DMS53 treated with DMSO at 0.1 percent for 48 hours (cell line): ENCODE results near the gene PCED1B.
"Not testable (repeated sequence)": the region's sequence is repeated elsewhere in the genome, so short reads cannot be mapped to it uniquely, and the experiment has no call there.

Source experiments
- DNase-seq: peaks from one replicate; lab custom pipeline; 2025; ENCODE audit not compliant: unreplicated experiment; lab: John Stamatoyannopoulos, UW

PCED1B gene

DNA sequence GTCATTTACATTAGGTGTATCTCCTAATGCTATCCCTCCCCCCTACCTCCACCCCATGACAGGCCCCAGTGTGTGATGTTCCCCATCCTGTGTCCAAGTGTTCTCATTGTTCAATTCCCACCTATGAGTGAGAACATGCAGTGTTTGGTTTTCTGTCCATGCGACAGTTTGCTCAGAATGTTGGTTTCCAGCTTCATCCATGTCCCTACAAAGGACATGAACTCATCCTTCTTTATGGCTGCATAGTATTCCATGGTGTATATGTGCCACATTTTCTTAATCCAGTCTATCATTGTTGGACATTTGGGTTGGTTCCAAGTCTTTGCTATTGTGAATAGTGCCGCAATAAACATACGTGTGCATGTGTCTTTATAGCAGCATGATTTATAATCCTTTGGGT, 37.9 kb downstream of the PCED1B start:
- DNase-seq: not testable (repeated sequence)

- DNase-seq: no peak
Observed at GRCh38 chr12:47120736-47121135, 41.3 kb downstream of the PCED1B start.

GRCh38 chr12:47121146-47121545, 41.7 kb downstream of the PCED1B start:
- DNase-seq: peak; percentile 44

DNA sequence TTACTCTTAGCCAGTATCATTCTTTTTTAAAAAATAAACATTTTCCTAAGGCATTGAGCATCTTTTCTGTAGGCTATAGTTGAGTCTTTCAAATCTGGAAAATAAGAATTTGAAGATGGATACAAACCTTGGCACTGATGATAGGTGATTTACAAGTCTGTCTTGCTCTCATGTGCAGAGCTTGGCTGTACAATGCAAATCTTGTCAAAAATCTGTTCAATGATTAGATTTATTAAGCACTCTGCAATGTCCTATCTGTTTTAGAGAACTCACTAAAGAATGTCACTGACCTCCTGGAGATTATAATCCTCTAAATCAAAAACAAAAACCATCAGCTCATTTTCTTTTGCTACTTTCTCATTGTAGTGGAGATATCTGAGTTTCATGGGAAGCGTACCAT, 43.2 kb downstream of the PCED1B start:
- DNase-seq: no peak

DNA sequence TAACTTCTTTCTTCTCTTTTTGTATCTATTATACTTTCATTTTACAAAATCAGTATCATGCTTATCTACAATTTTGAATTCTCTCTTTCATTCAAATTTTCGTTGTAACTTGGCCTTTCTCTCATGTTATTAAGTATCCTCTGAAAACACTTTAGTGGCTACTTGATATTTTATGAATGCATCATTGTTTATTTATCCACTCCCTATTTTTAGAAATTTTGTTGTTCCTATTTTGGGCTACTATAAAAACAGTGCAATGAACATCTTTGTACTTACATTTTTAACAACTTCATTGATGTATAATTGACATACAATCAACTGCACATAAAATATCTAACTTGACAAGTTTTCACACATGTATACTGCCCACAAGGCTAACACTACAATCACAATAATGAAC, 44.3 kb downstream of the PCED1B start:
- no peak for DNase-seq

GRCh38 chr12:47124451-47124850, 45.0 kb downstream of the PCED1B start:
- no peak for DNase-seq

DNA sequence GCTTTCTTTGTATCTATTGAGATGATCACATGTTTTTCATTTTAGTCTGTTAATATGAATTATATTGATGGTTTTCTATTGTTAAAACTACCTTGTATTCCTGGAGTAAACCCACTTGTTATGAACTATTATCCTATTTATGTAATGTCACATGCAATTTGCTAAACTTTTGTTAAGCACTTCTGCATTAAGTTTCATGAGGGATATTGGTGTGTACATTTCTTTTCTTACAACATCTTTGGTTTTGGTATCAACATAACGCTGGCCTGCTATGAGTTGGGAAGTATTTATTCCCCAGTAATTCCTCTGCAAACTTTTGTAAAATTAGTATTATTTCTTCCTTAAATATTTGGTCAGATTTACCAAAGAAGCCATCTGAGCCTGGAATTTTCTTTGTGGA, 46.8 kb downstream of the PCED1B start:
- DNase-seq: no peak

- DNase-seq: no peak
Observed at GRCh38 chr12:47131011-47131410, 51.6 kb downstream of the PCED1B start.

- DNase-seq: no peak
Observed at GRCh38 chr12:47134005-47134404, 54.6 kb downstream of the PCED1B start.

DNA sequence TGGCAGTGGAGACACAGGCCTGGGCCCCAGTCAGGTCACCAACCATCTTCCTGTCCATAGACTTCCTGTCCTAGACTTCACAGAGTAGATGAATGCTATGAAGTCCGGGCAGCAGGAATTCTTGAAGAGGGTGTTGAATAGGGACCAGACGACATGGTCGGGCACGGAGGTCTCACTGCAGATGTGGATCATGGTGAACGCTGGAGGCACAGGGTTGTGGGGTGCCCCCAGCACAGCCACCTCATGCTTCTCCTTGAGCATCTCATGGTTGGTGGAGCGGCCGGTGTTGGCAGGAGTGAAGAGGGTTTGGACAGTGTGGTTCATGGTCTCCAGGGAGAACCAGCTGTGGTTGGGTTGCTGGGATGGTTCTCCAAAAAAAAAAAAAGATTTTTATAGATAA, 56.2 kb downstream of the PCED1B start:
- DNase-seq: no peak

GRCh38 chr12:47139000-47139681, 59.7 kb downstream of the PCED1B start:
- DNase-seq: no peak

DNA sequence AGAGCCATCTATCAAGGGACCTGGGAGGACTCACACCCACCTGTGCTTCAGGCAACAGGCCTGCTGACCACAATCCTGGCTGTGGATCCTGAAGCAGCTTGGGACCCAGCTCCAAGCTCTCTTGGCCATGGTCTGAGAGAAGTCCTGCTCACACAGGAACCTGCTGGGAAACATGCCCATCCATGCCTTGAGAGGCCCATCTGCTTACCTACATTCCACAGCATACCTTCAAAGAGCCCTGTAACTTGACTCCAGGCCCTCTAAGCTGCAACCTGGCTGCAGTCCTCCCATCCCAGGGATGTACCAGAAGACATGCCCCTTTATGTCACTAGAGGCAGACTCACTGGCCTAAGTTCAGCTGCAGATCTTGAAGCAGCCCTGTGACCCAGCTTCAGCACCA, 62.0 kb downstream of the PCED1B start:
- DNase-seq: peak; percentile 25

DNA sequence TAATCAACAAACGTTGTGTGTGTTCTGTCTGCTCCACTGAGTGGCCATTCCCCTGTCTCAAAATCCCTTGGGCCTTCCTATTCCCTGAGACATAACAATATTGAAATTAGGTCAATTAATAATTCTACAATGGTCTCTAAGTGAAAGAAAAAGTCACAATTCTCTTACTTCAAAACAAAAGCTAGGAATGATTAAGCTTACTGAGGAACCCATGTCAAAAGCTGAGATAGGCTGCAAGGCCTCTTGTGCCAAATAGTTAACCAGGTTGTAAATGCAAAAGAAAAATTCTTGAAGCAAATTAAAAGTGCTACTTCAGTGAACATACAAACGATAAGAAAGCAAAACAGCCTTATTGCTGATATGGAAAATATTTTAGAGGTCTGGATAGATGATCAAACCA, 65.3 kb downstream of the PCED1B start:
- no peak for DNase-seq

DNA sequence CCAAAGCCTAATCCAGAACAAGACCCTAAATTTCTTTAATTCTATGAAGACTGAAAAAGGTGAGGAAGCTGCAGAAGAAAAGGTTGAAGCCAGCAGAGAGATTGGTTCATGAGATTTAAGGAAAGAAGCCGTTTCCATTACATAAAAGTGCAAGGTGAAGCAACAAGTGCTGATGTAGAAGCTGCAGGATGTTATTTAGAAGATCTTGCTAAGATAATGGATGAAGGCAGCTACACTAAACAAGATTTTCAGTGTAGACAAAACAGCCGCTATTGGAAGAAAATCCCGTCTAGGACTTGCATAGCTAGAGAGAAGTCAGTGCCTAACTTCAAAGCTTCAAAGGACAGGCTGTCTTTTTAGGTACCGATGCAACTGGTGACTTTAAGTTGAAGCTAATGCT, 65.8 kb downstream of the PCED1B start:
- DNase-seq: no peak

DNA sequence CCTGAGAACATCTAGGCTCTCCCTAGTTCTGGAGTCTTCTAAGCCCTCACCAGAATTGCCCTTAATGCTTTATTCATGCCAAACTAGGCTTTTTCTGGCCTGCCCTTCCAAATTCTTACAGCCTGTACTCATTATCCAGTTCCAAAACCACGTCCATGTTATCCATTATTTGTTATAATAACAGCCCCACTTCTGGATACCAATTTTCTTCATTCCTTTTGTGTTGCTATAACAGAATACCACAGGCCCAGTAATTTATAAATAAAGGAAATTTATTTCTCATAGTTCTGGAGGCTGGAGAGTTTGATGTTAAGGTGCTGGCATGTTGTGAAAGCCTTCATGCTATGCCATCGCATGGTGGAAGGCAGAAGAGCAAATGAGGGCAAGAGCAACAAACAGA, 68.3 kb downstream of the PCED1B start:
- no peak for DNase-seq

- no peak for DNase-seq
Observed at GRCh38 chr12:47149146-47149545, 69.7 kb downstream of the PCED1B start.

DNA sequence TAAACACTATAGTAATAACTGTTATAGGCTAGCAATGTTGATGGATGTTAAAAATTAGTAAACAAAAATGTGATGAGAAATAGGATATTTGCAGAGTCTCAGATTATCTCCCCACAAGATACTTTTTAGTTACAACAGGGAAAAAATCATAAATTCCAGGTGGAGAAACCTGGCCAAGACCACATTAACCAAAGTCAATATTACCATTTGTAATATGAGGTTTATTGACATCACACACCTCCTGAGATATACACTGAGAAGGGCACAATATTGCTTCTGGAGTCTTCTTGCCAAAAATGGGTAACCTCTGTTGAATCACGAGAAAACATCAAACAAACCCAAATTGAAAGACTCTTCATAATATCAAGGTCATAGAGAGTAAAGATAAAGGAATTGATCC, 72.7 kb downstream of the PCED1B start:
- no peak for DNase-seq

DNA sequence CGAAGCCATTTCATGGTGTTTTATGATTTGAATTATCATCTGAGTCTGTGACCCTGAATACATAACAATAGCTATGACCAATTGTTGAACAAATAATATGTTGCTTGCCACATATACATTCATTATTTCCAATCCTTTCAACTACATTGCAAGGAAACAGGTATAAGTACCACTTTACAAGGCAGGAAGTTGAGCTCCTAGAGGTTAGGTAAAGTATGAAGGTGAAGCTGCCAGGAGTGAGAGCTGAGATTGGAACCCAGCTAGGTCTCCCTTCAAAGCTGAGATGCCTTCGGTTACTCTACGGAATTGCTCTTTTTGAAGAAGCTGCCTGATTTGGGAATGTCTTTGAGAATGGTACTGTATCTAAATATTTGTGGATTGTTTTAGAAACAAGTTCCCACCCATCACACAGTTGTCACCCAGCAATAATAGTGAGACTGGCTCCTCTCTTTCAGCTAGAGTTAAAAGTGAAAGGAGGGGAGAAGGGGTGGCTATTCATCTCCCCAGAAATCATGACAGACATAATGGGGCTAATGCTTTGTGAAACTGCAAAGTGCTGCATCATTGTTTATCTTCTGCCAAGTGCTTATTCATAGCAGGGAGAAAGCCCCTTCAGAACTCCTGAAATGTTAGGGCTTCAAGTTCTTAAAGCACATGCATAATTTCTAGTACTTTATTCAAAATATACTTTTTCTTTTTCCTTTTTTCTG, 76.2 kb downstream of the PCED1B start:
- DNase-seq: peak; percentile 23

DNA sequence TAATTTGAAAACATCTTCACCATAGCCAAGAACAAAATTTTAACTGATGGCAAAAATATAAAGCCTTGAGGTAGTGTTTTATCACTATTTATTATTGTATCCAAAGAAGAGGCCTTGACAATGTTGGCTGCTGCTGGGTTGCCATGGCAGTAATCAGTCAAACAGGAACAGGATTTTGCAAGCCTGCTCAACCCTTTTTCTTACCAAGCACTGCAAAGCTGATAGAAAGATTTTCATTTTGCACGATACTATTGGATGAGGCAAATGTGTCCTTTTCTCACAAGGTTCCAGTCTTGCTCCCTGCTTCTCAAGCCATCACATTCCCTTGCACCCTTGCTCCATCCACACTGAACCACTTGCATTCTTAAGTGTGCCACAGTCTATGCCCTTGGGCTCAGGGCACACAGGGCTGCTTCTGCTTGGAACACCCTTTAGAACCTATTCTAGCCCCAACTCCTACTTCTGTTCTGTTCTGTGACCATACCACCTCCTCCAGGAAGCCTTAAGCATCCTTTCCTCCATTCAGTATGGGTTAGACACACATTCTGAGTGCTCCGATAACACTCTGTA, 76.8 kb downstream of the PCED1B start:
- no peak for DNase-seq

GRCh38 chr12:47158792-47159191, 79.4 kb downstream of the PCED1B start:
- DNase-seq: no peak

DNA sequence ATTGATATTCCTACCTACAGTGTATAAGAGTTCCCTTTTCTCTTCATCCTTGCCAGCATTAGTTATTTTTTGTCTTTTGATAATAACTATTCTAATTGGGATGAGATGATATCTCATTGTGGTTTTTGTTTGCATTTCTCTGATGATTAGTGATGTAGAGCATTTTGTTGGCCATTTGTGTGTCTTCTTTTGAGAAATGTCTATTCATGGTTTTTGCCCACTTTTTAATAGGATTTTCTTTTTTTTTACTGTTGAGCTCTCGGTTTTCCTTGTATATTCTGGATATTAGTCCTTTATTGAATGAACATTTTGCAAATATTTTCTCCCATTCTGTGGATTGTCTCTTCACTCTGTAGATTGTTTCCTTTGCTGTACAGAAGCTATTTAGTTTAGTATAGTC, 79.9 kb downstream of the PCED1B start:
- no peak for DNase-seq
